ENCODE results near the gene ZCCHC4.

The ZCCHC4 gene

DNA sequence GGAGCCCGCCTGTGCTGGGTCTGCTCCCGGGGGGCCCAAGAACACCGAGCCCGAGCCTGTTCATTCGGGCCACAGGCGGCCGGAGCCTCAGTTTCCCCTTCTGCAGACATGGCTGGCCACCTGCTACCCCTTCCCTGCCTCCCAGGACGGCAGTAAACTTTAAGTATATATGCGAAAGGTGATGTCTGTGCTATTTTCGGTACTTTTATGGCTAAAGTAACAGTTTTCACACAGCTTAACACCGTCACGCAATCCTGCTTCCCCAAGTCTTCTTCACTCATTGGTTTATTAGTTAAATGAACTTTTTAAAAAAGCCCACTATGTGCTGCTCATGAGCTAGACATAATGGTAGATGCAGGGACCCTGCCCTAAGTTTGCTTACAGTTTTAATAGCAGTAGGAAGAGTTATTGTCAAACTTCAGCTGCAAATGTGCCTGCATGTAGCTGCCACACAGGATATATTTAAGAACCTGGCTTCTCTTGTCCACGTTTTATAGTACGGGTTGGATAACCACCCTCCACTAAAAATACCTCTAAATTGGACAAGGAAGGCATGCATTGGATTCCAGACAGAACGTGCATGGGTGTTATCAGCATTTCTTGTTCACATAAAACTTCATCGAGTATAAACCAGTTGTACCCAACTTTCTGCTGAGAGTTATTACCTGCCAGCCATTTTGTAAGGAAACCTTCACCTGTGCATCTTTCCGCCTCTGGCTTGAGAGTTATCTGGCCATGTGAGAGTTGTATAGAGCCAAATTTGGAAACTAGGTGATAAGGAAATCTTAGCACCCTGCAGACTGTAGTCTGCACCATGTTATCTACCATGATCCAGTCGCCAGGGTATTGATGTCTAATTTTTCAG, 65.2 kb downstream of the ZCCHC4 start:
- no peak for DNase-seq (ENCODE audit: low read depth in 2 of 2)

DNA sequence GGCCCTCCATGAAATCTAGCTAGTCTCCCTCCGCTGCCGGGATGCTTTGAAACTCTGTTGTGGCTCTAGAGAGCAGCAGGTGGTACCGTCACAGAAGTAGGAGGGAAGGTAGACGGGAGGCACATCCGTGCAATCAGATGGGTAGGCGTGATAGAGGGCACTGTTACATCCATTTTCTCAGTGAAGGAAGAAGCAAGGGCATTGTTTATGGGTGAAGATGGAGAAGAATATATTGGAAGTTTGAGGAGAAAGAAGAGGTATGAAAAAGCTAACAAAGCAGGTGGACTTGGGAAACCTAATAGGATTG, 65.8 kb downstream of the ZCCHC4 start:
- DNase-seq (ENCODE audit: low read depth in 2 of 2): no peak

DNA sequence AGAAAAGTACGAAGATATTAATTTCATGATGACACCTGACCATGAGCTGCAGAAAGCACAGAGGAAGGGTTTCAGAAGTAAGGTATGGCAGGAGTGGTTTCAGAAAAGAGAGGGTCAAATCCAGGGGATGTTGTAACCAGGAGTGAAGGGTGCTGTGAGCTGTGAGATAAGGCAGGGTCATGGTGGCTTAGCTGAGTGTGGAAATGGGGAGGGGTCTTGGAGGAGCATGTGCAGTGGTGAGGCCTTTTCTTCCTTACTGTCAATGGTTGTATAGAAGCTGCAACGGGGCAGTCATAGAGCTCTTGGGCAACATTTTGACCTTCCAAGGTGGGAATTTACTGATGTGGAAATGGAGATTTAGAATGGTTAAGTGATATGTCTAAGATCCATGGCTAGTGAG, 67.0 kb downstream of the ZCCHC4 start:
- DNase-seq (ENCODE audit: low read depth in 2 of 2): no peak

DNA sequence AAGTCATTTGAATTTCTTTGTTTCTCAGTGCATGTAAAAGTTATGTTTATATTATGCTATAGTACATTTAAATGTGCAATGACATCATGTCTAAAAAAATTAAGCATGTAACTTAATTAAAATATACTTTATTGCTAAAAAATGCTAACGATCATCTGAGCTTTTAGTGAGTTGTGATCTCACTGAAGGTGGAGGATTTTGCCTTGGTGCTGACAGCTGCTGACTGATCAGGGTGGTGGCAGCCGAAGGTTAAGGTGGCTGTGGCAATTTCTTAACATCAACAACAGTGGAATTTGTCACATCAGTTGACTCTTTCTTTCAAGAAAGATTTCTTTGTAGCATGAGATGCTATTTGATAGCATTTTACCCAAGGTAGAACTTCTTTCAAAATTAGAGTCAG, 71.1 kb downstream of the ZCCHC4 start:
- no peak for DNase-seq (ENCODE audit: low read depth in 2 of 2)

DNA sequence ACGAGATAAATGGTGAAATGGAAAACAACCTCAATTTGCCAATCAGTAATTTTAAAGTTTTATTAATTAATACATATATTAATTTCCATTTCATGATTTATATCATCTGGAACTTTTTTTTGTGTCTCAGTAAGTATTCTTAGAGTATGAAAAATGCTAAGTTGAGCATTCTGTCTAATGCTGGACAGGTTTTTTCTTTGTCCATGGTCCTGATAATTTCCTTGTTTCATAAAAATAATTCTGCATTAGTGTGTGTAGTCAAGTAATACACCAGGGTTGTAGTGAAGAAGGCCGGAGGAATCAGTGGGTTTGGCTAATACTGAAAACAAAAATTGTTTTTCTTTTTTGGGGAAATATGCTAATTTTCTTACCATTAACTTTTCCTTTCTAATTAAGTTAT, 74.4 kb downstream of the ZCCHC4 start:
- no peak for DNase-seq (ENCODE audit: low read depth in 2 of 2)

DNA sequence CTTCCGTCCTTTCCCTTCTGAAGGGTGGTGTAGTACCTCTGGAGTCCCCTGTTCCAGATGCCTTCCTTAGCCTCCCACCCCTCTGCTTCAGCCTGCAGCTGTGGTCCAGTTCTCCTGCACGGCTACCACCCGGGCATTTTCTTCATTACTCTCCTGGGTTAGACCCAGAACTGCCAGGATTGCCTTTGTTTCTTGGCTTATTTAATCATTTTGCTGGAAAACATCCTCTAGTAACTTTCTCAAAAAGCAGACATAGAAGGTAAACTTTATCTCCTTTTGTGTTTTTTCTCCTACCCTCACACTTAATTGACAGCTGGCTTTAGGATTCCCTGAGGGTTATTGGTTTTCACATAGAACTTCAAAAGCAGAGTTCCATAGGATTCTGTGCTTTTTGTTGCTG, 84.7 kb downstream of the ZCCHC4 start:
- no peak for DNase-seq (ENCODE audit: low read depth in 2 of 2)

DNA sequence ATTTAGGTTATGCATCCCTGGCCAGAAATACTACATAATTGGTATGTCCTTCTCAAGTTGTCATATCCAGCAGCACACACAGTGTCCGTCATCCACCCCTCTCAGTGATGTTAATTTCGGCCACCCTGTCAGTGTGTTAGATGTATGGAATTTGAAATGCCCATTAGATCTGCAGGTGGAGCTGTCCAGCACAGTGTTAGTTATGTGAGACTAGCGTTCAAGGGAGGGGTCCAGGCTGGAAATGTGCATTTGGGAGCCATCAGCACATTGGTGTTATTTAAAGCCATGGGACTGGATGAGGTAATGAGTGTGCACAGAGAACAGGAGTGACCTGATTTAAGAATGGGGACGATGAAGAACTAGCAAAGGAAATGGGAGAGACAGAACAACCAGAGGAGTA, 86.9 kb downstream of the ZCCHC4 start:
- no peak for DNase-seq (ENCODE audit: low read depth in 2 of 2)

DNA sequence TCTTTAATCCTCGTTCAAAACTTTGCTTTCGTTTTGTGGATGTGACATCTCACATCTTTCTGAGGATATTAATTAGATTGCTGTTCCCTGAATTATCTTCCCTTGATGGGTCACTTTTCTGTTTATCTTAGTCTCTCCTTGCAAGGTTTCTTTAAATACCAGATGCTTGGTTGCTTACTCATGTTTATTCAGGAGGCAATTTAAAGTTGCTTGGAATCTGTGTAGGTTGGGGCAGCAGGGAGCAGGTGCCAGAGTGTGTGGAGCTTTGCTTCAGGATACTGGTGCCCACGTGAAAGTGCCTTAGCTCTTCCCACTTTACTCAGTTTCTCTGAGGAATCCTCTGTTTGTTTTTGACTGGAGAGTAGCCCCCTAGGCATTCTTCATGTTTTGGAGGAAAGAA, 88.5 kb downstream of the ZCCHC4 start:
- no peak for DNase-seq (ENCODE audit: low read depth in 2 of 2)

DNA sequence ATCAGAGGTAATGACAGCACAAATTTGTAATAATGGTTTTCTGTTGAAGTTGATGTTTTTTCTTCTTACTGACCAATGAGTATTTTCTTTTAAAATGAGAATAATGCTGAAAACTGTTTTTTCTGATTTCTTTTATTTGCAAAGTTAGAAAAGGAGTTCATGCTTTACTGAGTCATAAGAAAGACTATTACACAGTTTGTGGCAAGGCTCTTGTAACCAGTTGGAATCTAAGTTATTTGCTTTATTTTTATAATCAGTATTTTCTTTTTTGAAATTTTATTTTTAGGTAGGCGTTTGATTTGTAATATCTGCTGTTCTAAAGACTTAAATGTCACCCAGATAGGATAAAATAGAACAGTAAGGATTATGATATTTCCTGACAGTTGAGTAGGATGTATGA, 89.9 kb downstream of the ZCCHC4 start:
- DNase-seq (ENCODE audit: low read depth in 2 of 2): no peak

DNA sequence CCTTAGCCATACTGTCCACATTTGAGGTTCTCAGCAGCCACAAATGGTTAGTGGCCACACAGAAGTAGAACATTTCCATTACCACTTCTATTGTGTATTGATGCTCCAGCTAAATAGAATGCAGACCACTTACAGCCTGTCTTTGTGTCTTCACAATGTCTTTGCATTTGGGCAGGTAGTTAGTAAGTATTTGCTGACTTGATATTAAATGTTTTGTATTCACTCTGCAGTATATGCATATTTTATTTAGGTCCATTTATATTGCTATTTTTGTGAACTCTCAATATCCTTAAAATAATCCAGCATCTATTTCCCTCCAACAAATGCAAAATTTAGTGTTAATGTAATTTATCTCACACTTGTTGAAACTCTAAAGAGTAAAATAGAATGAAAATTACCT, 91.1 kb downstream of the ZCCHC4 start:
- DNase-seq (ENCODE audit: low read depth in 2 of 2): no peak

DNA sequence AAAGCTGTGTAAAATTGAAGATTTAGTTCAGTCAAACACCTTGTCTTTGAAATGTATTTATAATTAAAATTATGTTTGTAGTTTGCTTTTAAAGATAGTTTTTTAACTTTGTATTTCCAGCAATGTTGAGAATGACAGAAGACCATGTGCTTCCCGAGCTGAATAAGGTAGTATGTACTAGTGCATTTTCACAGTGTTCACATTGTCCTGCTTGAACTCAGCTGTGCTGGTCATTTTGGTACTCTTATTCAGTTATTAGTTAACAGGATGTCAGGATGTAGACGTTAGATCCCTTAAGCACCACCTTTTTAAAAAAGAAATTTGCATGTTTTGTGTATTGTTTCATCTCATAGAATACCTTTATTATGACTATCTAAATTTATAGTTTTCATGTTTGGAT, 92.9 kb downstream of the ZCCHC4 start:
- no peak for DNase-seq (ENCODE audit: low read depth in 2 of 2)

DNA sequence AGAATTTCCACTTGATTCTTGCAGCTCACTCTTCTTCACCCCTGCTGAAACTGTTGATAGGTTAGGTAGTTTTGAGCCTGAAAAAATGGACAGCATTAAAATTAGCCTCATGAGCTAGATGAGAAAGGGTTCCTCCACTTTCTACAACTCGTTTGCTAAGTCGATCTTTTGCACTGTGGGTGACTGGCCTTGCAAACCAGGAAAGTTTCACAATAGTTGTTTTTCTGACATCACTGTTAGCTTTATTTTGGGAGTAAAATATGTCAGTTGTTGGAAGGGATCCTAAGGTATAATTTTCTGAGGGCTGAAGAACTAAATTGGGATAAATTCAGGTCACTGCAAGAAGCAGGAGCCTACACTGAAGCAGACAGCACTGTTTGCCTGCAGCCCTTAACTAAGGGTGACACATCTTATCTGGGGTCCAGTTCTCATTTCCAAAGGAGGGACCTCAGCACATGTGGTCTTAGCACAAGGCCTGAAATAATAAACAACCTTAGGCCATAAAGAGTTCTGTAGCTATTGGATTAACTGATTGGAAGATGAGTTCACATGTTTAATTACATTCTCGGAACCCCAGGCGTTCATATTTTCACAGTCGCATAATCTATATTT, 93.6 kb downstream of the ZCCHC4 start:
- no peak for DNase-seq (ENCODE audit: low read depth in 2 of 2)

DNA sequence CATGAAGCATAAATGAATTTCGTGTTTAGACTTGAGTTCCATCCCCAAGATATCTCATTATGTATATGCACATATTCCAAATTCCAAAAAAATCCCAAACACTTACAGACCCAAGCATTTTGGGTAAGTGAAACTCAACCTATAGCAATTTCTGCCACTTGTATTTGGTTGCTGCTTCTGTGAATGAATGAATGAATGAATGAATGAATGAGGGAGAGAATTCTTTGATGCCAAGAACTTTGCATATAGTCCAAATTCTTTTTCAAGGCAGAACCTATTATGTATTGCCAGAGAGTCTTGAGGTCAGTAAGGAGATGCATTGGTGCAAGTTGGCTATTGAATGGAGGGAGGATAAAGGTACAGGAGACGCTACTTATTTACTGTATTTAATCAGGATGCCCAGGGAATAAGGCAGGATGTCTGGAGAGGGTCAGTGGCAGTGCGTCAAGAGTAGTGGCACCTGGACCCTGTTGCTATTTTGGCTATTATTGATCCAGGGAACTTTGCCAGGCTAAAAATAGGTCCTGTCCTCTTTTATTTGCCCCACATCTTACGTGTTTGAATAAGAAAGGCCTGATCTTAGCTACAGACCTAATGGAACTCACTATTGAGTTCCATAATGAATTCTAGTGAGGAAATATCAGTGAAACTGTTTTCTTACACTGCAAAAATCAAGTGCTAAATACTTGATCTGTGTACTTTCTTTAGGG, 98.4 kb downstream of the ZCCHC4 start:
- DNase-seq (ENCODE audit: low read depth in 2 of 2): no peak

DNA sequence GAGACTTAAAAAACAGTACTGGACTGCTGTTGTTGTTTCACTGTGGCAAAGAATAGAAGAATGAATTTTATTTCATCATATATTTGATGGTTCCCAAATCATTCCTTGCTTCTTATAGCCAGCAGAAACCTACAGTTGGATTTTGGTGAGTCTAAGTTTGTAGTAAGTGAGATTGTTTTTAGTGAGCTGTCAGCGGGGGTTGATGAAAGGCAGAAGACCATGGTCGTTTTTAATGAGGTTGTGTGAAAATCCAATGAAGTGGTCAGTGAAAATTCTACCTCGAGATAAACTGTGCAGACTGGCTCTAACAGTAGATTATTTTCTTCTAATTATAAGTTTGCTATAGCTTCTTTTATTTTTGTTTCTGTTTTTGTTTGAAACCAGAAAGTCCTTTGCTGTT, 100.7 kb downstream of the ZCCHC4 start:
- DNase-seq (ENCODE audit: low read depth in 2 of 2): no peak

DNA sequence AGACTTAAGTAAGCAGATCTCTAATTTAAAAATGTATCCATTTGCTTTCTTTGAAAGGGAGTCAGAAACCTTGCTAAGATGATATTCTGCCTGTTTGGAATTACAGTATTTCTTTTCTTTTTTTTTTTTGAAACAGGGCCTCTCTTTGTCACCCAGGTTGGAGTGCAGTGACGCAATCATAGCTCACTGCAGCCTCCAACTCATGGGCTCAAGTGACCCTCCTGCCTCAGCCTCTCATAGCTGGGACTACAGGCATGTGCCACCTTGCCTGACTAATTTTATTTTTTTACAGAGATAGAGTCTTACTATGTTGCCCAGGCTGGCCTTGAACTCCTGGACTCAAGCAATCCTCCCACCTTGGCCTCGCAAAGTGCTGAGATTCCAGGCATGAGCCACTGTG, 104.4 kb downstream of the ZCCHC4 start:
- no peak for DNase-seq (ENCODE audit: low read depth in 2 of 2)
